Head of caudate nucleus (tissue), 42 donors: ENCODE measurements around the gene ADM5.
A peak's percentile ranks its signal among the peaks of the same experiment; 100 is the strongest.

Experiments
- DNase-seq, 42 donors: peaks; one replicate each; pipeline versions ENCODE4 v3.0.0 to v3.0.0-alpha.2; 2020 to 2021; ENCODE audit warnings: mixed read lengths in 7 of 42
- intact Hi-C: fragments of 100-400 bp; cut with DNase I; formaldehyde crosslinking; loops from one replicate; pipeline ENCODE4 v1.15.0; 2022

ADM5 gene

GRCh38 chr19:49689133-49690078, at the start of gene ADM5:
ADM5 (plus strand) TSS chr19:49689594; CDS start chr19:49689838, 244 bp downstream.
- peak; percentile 41 to 86 (median 72) for DNase-seq
- intact Hi-C loops: no loop called here

GRCh38 chr19:49640113-49640898, 49.1 kb upstream of the ADM5 start, which contains the start of gene RRAS:
RRAS (minus strand) TSS chr19:49640143; CDS start chr19:49640098, 45 bp downstream.
- peak; percentile 96 to 100 (median 100) for DNase-seq
- intact Hi-C loops: loop anchor here (2.0 kb wide), 1 partner anchor 36 kb away; the partner anchor contains the start of gene PRMT1

- intact Hi-C loops: loop anchor here (2.0 kb wide), 1 partner anchor 35 kb away; the partner anchor contains the start of gene PRMT1
- DNase-seq: peak; percentile 96 to 100 (median 99)
These were observed 47.5 kb upstream of the ADM5 start, which contains the start of gene SCAF1 for GRCh38 chr19:49641688-49642491. SCAF1 (plus strand) TSS chr19:49642209; CDS start chr19:49645027, 2,818 bp downstream.

GRCh38 chr19:49642492-49643035, 46.8 kb upstream of the ADM5 start:
- DNase-seq: no peak
- intact Hi-C loops: no loop called here

- intact Hi-C loops: no loop called here
- DNase-seq: no peak
These were observed 45.9 kb upstream of the ADM5 start for GRCh38 chr19:49643466-49643865.

GRCh38 chr19:49645592-49645991, 43.8 kb upstream of the ADM5 start:
- no peak for DNase-seq
- intact Hi-C loops: no loop called here

GRCh38 chr19:49645995-49646394, 43.4 kb upstream of the ADM5 start:
- no peak for DNase-seq
- intact Hi-C loops: no loop called here

GRCh38 chr19:49646586-49646985, 42.8 kb upstream of the ADM5 start:
- intact Hi-C loops: no loop called here

GRCh38 chr19:49651029-49651819, 38.2 kb upstream of the ADM5 start:
- intact Hi-C loops: no loop called here
- DNase-seq: no peak

More at GRCh38 chr19:49646586-49646985, 42.8 kb upstream of the ADM5 start:
- no peak for DNase-seq

- no peak for DNase-seq
- intact Hi-C loops: no loop called here
These were observed 37.4 kb upstream of the ADM5 start for GRCh38 chr19:49651820-49652550.

- no peak for DNase-seq
- intact Hi-C loops: no loop called here
These were observed 36.6 kb upstream of the ADM5 start for GRCh38 chr19:49652551-49653465.

- no peak for DNase-seq
- intact Hi-C loops: no loop called here
These were observed 36.0 kb upstream of the ADM5 start for GRCh38 chr19:49653466-49653806.

- intact Hi-C loops: no loop called here
- no peak for DNase-seq
These were observed 34.8 kb upstream of the ADM5 start for GRCh38 chr19:49654581-49654980.

GRCh38 chr19:49655570-49656455, 33.6 kb upstream of the ADM5 start:
- no peak for DNase-seq
- intact Hi-C loops: no loop called here

GRCh38 chr19:49656456-49657109, 32.8 kb upstream of the ADM5 start:
- intact Hi-C loops: no loop called here
- no peak for DNase-seq
